Gastroesophageal sphincter (tissue), 4 donors: ENCODE measurements around the gene PELI1. TPM values are rescaled to one million over a fixed set of nuclear protein-coding genes. Genes with fewer than 3 reads are reported as not detected.

ENCODE experiments used
- ATAC-seq: fragments of 150-250 bp; one replicate; pipeline ENCODE4 v1.9.1; 2016; ENCODE audit warnings: mild to moderate bottlenecking, moderate library complexity
- H3K27ac ChIP-seq, 4 donors: fragments of 200-600 bp; sonication (generic) in 3 of 4; 1 replicate in 3 of 4; 2 replicates in 1 of 4; pipeline ENCODE4 v1.5.1; 2016 to 2019
- H3K27me3 ChIP-seq: fragments of 200-600 bp; sonication (generic); one replicate; pipeline ENCODE4 v1.5.1; 2019
- H3K36me3 ChIP-seq, 2 donors: fragments of 200-600 bp; sonication (generic); one replicate each; pipeline ENCODE4 v1.5.1; 2019; ENCODE audit warnings: control low read depth in 1 of 2
- H3K4me1 ChIP-seq, 3 donors: fragments of 200-600 bp; sonication (generic); 1 replicate in 2 of 3; 2 replicates in 1 of 3; pipeline ENCODE4 v1.5.1; 2016 to 2019; ENCODE audit warnings: control low read depth in 2 of 3
- H3K4me3 ChIP-seq, 2 donors: fragments of 200-600 bp; sonication (generic); one replicate each; pipeline ENCODE4 v1.5.1; 2019; ENCODE audit warnings: mild to moderate bottlenecking in 1 of 2, moderate library complexity in 1 of 2
- H3K9me3 ChIP-seq, 3 donors: fragments of 200-600 bp; sonication (generic); one replicate each; pipeline ENCODE4 v1.5.1; 2017 to 2019; ENCODE audit warnings: control low read depth in 2 of 3
- CTCF ChIP-seq, 4 experiments: fragments of 200-600 bp in 2 of 4; fragments of 450-650 bp in 2 of 4; sonication (generic) in 1 of 4; IDR thresholded peaks; one replicate each; pipeline ENCODE4 v1.5.1; 2017 to 2019; ENCODE audit warnings: antibody characterized with exemption in 4 of 4, mild to moderate bottlenecking in 2 of 4, moderate library complexity in 2 of 4
- EP300 ChIP-seq: sonication (generic); formaldehyde crosslinking; IDR thresholded peaks from one replicate; pipeline ENCODE4 v1.6.1; 2017; ENCODE audit warnings: antibody characterized with exemption, mild to moderate bottlenecking
- POLR2A ChIP-seq, 2 donors: fragments of 450-650 bp; IDR thresholded peaks; one replicate each; pipeline ENCODE4 v1.6.1; 2017; ENCODE audit warnings: antibody characterized with exemption in 2 of 2, mild to moderate bottlenecking in 2 of 2, moderate library complexity in 1 of 2
- POLR2AphosphoS5 ChIP-seq: sonication (generic); formaldehyde crosslinking; IDR thresholded peaks from one replicate; pipeline ENCODE4 v1.6.1; 2017; ENCODE audit warnings: antibody characterized with exemption
- WGBS, 2 donors: methylation state at CpG; one replicate each; pipeline ENCODE4 v1.1.5; 2018; ENCODE audit warnings: low coverage in 1 of 2; 5-methylcytosine and 5-hydroxymethylcytosine counted together
- total RNA-seq, 4 donors: library from RNA; depleted of rRNA; stranded (reverse); fragments of >200 nt; gene quantifications; one replicate each; pipeline ENCODE4 v1.1.0, GENCODE V29; 2016

PELI1 gene
- total RNA-seq, 4 donors from 2014 or later, result 13.1 to 22.4 (median 20.5) TPM

- Histone ChIP-seq H3K27ac (peak overlapping the region in 3 of 4 donors; percentile 56 to 99 (median 94)), H3K4me1 (peaks cover 8 to 64% (median 19%) of the 10 kb centered on the region in 3 donors), H3K4me3 (no peak overlapping the region)
Observed at GRCh38 chr2:64140665-64141200, 3.5 kb downstream of the PELI1 start.

GRCh38 chr2:64139956-64140355 is 4.3 kb downstream of the PELI1 start:
- no peak for TF ChIP-seq POLR2AphosphoS5
- TF ChIP-seq POLR2A (IDR thresholded peaks at IDR 0.05), result no peak
- TF ChIP-seq CTCF (IDR thresholded peaks at IDR 0.05), result no peak
- no peak for TF ChIP-seq EP300
- H3K4me3 ChIP-seq, result peak overlapping the region in 1 of 2 donors; percentile 3
- no peak for ATAC-seq
- WGBS, 2 donors, result 0 to 46% methylated on average over 1 to 2 of the region's 2 CpGs
- H3K36me3 ChIP-seq, result no peaks in the 10 kb centered on the region
- peak overlapping the region; percentile 18 to 94 (median 44) for H3K27ac ChIP-seq
- no peaks in the 10 kb centered on the region for H3K9me3 ChIP-seq
- peaks cover 8 to 72% (median 19%) of the 10 kb centered on the region in 3 donors for H3K4me1 ChIP-seq
- no peaks in the 10 kb centered on the region for H3K27me3 ChIP-seq

More at GRCh38 chr2:64140665-64141200, 3.5 kb downstream of the PELI1 start:
- no peaks in the 10 kb centered on the region for H3K9me3 ChIP-seq
- ATAC-seq, result no peak
- TF ChIP-seq POLR2AphosphoS5, result no peak
- TF ChIP-seq CTCF (IDR thresholded peaks at IDR 0.05), result no peak
- TF ChIP-seq EP300, result no peak
- TF ChIP-seq POLR2A (IDR thresholded peaks at IDR 0.05), result no peak
- H3K36me3 ChIP-seq, result no peaks in the 10 kb centered on the region
- no peaks in the 10 kb centered on the region for H3K27me3 ChIP-seq

GRCh38 chr2:64137996-64138395 is 6.2 kb downstream of the PELI1 start:
- 91 to 93% methylated on average over 3 of the region's 3 CpGs for WGBS, 2 donors
- peak overlapping the region in 2 of 4 donors; percentile 0 to 94 for H3K27ac ChIP-seq
- no peak for ATAC-seq
- H3K27me3 ChIP-seq, result no peaks in the 10 kb centered on the region
- TF ChIP-seq POLR2AphosphoS5, result no peak
- peaks cover 8 to 76% (median 21%) of the 10 kb centered on the region in 3 donors for H3K4me1 ChIP-seq
- H3K9me3 ChIP-seq, result no peaks in the 10 kb centered on the region
- H3K4me3 ChIP-seq, result no peak overlapping the region
- H3K36me3 ChIP-seq, result no peaks in the 10 kb centered on the region

- Histone ChIP-seq H3K4me1 (peaks cover 8 to 80% (median 21%) of the 10 kb centered on the region in 3 donors), H3K36me3 (no peaks in the 10 kb centered on the region), H3K9me3 (no peaks in the 10 kb centered on the region), H3K4me3 (no peak overlapping the region), H3K27me3 (no peaks in the 10 kb centered on the region), H3K27ac (peak overlapping the region in 1 of 4 donors; percentile 0)
- WGBS, 2 donors, result 54 to 59% methylated on average over 3 of the region's 3 CpGs
- ATAC-seq, result no peak
- TF ChIP-seq POLR2AphosphoS5 (no peak), CTCF (IDR thresholded peaks at IDR 0.05) (no peak), EP300 (no peak), POLR2A (IDR thresholded peaks at IDR 0.05) (no peak)
Observed at GRCh38 chr2:64137567-64137966, 6.7 kb downstream of the PELI1 start.

GRCh38 chr2:64135421-64135820 is 8.8 kb downstream of the PELI1 start:
- H3K4me3 ChIP-seq, result no peak overlapping the region
- ATAC-seq, result no peak
- H3K27me3 ChIP-seq, result no peaks in the 10 kb centered on the region
- TF ChIP-seq POLR2A (IDR thresholded peaks at IDR 0.05), result no peak
- TF ChIP-seq CTCF (IDR thresholded peaks at IDR 0.05), result no peak
- TF ChIP-seq POLR2AphosphoS5, result no peak
- no peak for TF ChIP-seq EP300
- no peaks in the 10 kb centered on the region for H3K36me3 ChIP-seq
- no peaks in the 10 kb centered on the region for H3K9me3 ChIP-seq
- H3K27ac ChIP-seq, result no peak overlapping the region
- 60% methylated on average over 1 of the region's 1 CpG for WGBS, 2 donors
- H3K4me1 ChIP-seq, result peaks cover 0 to 79% (median 18%) of the 10 kb centered on the region in 3 donors
